SJSA1 (cell line): ENCODE data around the gene P2RY14. TPM values are rescaled to one million over a fixed set of nuclear protein-coding genes. Genes with fewer than 3 reads are reported as not detected.

Source experiments
- DNase-seq, 2 experiments: peaks; one replicate each; pipeline ENCODE4 v3.0.0-alpha.2; 2015 to 2020; ENCODE audit warnings: low spot score in 2 of 2, low read depth in 1 of 2
- H3K27ac ChIP-seq: fragments of 250-450 bp; sonication (Bioruptor Pico); 2 replicates; pipeline ENCODE4 v1.5.1; 2020; ENCODE audit warnings: mild to moderate bottlenecking, moderate library complexity
- H3K27me3 ChIP-seq: fragments of 250-450 bp; sonication (Bioruptor Pico); replicated peaks from 2 replicates; pipeline ENCODE4 v1.5.1; 2020; ENCODE audit warnings: mild to moderate bottlenecking, moderate library complexity
- H3K36me3 ChIP-seq: fragments of 250-450 bp; sonication (Bioruptor Pico); 2 replicates; pipeline ENCODE4 v1.5.1; 2020; ENCODE audit warnings: mild to moderate bottlenecking
- H3K4me1 ChIP-seq: fragments of 250-450 bp; sonication (Bioruptor Pico); replicated peaks from 2 replicates; pipeline ENCODE4 v1.6.1; 2021; ENCODE audit warnings: mild to moderate bottlenecking
- H3K4me3 ChIP-seq: fragments of 250-450 bp; sonication (Bioruptor Pico); 2 replicates; pipeline ENCODE4 v1.5.1; 2020; ENCODE audit warnings: mild to moderate bottlenecking
- H3K9me3 ChIP-seq: fragments of 250-450 bp; sonication (Bioruptor Pico); replicated peaks from 2 replicates; pipeline ENCODE4 v1.5.1; 2020; ENCODE audit warnings: mild to moderate bottlenecking
- total RNA-seq: library from RNA; depleted of rRNA; stranded (reverse); fragments of >200 nt; shearing (Covaris generic); gene quantifications from 2 replicates; pipeline ENCODE4 v1.2.3, GENCODE V29; 2014; rRNA removed

The P2RY14 gene
- total RNA-seq, 1 experiment from 2014 or later: not detected

DNA sequence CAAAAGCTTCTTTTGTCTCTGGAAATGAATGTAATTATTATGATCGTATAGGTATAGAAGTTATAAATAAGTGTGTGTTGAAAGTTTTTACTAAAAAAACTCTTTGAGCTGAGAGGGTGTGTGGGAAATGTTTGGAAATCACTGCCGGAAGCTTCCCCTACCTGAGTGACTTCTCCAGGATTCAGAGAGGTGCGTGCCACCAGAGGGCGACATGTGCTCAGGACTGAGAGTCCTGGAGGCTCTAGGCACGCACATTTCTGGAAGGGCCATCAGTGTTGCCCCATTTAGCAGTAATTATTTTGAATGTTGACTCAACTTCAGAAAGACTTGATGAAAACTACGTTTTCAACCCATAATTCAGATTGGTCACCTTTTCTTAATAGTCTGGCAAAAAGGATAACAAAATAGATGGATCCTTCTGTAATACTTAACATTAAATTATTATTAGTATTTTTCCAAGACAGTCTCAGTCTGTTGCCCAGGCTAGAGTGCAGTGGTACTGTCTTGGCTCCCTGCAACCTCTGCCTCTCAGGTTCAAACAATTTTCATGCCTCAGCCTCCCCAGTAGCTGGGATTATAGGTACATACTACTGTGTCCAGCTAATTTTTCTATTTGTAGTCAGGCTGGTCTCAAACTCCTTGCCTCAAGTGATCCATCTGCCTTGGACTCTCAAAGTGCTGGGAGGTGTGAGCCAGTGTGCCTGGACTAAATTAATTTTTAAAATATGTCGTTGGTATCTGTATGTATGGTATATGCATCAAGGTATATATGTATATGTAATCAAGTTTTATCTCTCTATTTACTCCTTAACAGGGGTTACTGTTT lies 109.9 kb downstream of the P2RY14 start:
- Histone ChIP-seq H3K27me3 (peaks cover 7% of the 10 kb centered on the region; the same call in 1 of the 2 replicates), H3K27ac (no peak overlapping the region), H3K36me3 (no peaks in the 10 kb centered on the region), H3K4me3 (no peak overlapping the region), H3K4me1 (no peaks in the 10 kb centered on the region), H3K9me3 (no peaks in the 10 kb centered on the region)
- DNase-seq: peak; percentile 39 to 68

DNA sequence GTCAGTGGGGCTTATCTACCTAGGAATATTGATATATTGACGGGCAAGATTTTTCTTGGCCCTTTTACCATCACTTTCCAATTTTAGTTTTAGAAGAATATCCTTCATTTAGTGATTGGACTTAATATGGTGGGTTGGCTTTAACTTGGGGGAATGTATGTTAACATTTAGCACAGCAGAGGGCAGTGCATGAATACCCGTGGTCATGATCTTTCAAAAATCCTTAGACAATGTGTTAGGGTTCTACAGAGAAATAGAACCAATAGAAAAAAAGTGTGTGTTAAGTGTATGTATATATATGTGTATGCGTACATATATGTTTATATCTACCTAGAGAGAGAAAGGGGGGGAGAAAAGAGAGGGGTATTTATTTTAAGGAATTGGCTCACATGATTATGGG lies 112.2 kb downstream of the P2RY14 start:
- Histone ChIP-seq H3K4me3 (no peak overlapping the region), H3K27me3 (peaks cover 7% of the 10 kb centered on the region; the same call in 1 of the 2 replicates)
- no peak for DNase-seq

GRCh38 chr3:151165226-151165625 lies 113.1 kb downstream of the P2RY14 start:
- H3K27me3 ChIP-seq: peaks cover 7% of the 10 kb centered on the region; the same call in 1 of the 2 replicates
- no peak overlapping the region for H3K27ac ChIP-seq
- H3K4me1 ChIP-seq: no peaks in the 10 kb centered on the region
- no peak overlapping the region for H3K4me3 ChIP-seq
- no peaks in the 10 kb centered on the region for H3K9me3 ChIP-seq
- DNase-seq: no peak
- no peaks in the 10 kb centered on the region for H3K36me3 ChIP-seq

More for the DNA sequence above, 112.2 kb downstream of the P2RY14 start:
- no peaks in the 10 kb centered on the region for H3K36me3 ChIP-seq
- H3K9me3 ChIP-seq: no peaks in the 10 kb centered on the region
- H3K4me1 ChIP-seq: no peaks in the 10 kb centered on the region
- no peak overlapping the region for H3K27ac ChIP-seq

Other genes with a start within 250 kb of the P2RY14 start
- 0.29 TPM in 1 of 2 replicates, not detected in the other for gene MED12L, start 192.9 kb downstream of the P2RY14 start, total RNA-seq
- not detected in 2 replicates for gene GPR171, start 75.3 kb downstream of the P2RY14 start, total RNA-seq
- 0.29 TPM in 1 of 2 replicates, not detected in the other for gene GPR87, start 38.3 kb upstream of the P2RY14 start, total RNA-seq
- not detected in 2 replicates for gene P2RY13, start 51.0 kb upstream of the P2RY14 start, total RNA-seq
- not detected in 2 replicates for gene P2RY12, start 106.2 kb upstream of the P2RY14 start, total RNA-seq
- gene IGSF10, start 182.5 kb upstream of the P2RY14 start, total RNA-seq: 0.24 TPM in 1 of 2 replicates, not detected in the other